A673 (cell line): Measurements from ENCODE around the gene EFHC1. TPM values are rescaled to one million over a fixed set of nuclear protein-coding genes. Genes with fewer than 3 reads are reported as not detected.

ENCODE experiments used
- BruUV-seq: library from RNA; stranded (reverse); fragments of 400-500 nt; replicated peaks from 2 replicates; lab custom pipeline; 2021; lab: Mats Ljungman, UMichigan
- CTCF ChIA-PET: fragments of 300-600 bp; sonication (Branson Sonifier 250); formaldehyde crosslinking; loops from one replicate; lab custom pipeline; 2022; ENCODE audit warnings: antibody characterized with exemption; lab: Charles Lee
- POLR2A ChIA-PET: fragments of 300-600 bp; sonication (Branson Sonifier 250); formaldehyde crosslinking; loops from one replicate; lab custom pipeline; 2022; ENCODE audit warnings: antibody characterized with exemption; ENCODE audit not compliant: low non-redundant PET; lab: Charles Lee
- DNase-seq: peaks from one replicate; pipeline ENCODE4 v3.0.0-alpha.2; 2015; ENCODE audit warnings: low spot score
- H3K27ac ChIP-seq: fragments of 200-600 bp; sonication (generic); 2 replicates; pipeline ENCODE4 v1.5.1; 2016; ENCODE audit warnings: mixed run types, low read depth, mild to moderate bottlenecking, mixed read lengths, antibody characterized with exemption, low read length; ENCODE audit not compliant: poor library complexity, severe bottlenecking
- H3K27me3 ChIP-seq: fragments of 200-600 bp; sonication (generic); replicated peaks from 2 replicates; pipeline ENCODE4 v1.6.1; 2017; ENCODE audit warnings: mixed run types, low read depth, mild to moderate bottlenecking, mixed read lengths, antibody characterized with exemption, low read length; ENCODE audit not compliant: insufficient read depth, poor library complexity
- H3K36me3 ChIP-seq: fragments of 200-600 bp; sonication (generic); 2 replicates; pipeline ENCODE4 v1.6.1; 2016; ENCODE audit warnings: mixed run types, mild to moderate bottlenecking, mixed read lengths, antibody characterized with exemption, low read length; ENCODE audit not compliant: insufficient read depth, poor library complexity, severe bottlenecking
- H3K4me1 ChIP-seq: fragments of 200-600 bp; sonication (generic); 2 replicates; pipeline ENCODE4 v1.6.1; 2017; ENCODE audit warnings: mixed run types, mild to moderate bottlenecking, mixed read lengths, antibody characterized with exemption, low read length; ENCODE audit not compliant: insufficient read depth, poor library complexity, severe bottlenecking
- H3K4me3 ChIP-seq: fragments of 200-600 bp; sonication (generic); 2 replicates; pipeline ENCODE4 v1.5.1; 2016; ENCODE audit warnings: low read depth, mixed run types, mild to moderate bottlenecking, mixed read lengths, low read length; ENCODE audit not compliant: poor library complexity, severe bottlenecking
- H3K9me3 ChIP-seq: fragments of 200-600 bp; sonication (generic); 2 replicates; pipeline ENCODE4 v1.6.1; 2016; ENCODE audit warnings: mixed run types, low read depth, mild to moderate bottlenecking, mixed read lengths, antibody characterized with exemption, low read length; ENCODE audit not compliant: poor library complexity, severe bottlenecking
- EZH2 ChIP-seq: fragments of 200-600 bp; sonication (generic); IDR thresholded peaks from 2 replicates; pipeline ENCODE4 v1.6.1; 2017; ENCODE audit warnings: borderline replicate concordance, low read depth, mild to moderate bottlenecking, mixed read lengths, antibody characterized with exemption, low read length; ENCODE audit not compliant: poor library complexity, severe bottlenecking
- intact Hi-C: fragments of 100-400 bp; cut with micrococcal nuclease; formaldehyde crosslinking; loops from one replicate; pipeline ENCODE4 v1.10.0; 2022; ENCODE audit not compliant: unreplicated experiment
- total RNA-seq: library from RNA; stranded (reverse); gene quantifications from 2 replicates; pipeline ENCODE4 v1.2.3, GENCODE V29; 2021
- TF ChIP-seq, protein P1 (sequence below): fragments of 300-800, 200-600 bp; sonication (generic); conservative IDR thresholded peaks from 2 replicates; pipeline ENCODE4 v1.5.1; 2017; ENCODE audit warnings: low read depth, mild to moderate bottlenecking, antibody characterized with exemption, low read length, moderate library complexity, mixed read lengths

EFHC1 gene
- total RNA-seq, 1 experiment from 2014 or later: 16.9 TPM

DNA sequence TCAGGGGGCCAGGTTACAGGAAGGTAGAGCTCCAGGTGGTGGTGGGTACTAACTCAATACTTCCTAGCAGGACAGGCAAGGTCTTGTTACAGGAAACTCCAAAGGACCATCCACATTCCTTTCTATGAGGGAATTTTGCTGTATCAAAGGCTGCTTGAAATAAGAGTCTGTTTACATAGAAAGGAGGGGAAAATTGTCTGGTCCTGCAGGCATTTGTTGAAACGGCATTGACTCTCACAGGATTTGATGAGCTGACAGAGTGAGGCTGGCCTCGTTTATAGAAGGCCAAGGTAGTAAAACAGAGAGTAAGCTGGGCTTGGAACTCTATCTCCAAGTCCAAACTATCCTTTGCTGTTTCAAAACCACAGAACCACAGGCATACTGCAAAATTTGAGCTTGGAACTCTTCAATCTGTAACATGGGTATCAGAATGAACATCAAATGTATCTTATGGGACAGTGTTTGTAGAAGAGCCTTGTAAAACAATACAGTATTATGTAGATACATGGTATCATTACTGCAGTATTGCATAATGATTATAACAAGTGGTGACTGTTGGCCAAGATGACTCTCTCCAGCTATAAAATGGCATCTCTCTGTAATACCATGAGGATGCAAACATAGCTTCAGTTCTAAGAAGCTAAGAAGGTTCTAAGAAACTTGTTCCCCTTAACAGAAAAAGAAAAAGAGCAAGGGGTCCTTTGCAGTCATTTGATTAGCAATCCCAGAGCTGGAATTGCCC lies 95.2 kb downstream of the EFHC1 start:
- H3K27ac ChIP-seq: no peak overlapping the region
- H3K4me1 ChIP-seq: peaks cover 13% of the 10 kb centered on the region
- no peaks in the 10 kb centered on the region for H3K36me3 ChIP-seq
- H3K27me3 ChIP-seq: no peaks in the 10 kb centered on the region
- DNase-seq: no peak
- BruUV-seq: no TSS peak
- intact Hi-C loops: no loop called here
- H3K9me3 ChIP-seq: no peaks in the 10 kb centered on the region
- ChIA-PET POLR2A (no interaction called here), CTCF (no interaction called here)
- TF ChIP-seq, protein P1, sequence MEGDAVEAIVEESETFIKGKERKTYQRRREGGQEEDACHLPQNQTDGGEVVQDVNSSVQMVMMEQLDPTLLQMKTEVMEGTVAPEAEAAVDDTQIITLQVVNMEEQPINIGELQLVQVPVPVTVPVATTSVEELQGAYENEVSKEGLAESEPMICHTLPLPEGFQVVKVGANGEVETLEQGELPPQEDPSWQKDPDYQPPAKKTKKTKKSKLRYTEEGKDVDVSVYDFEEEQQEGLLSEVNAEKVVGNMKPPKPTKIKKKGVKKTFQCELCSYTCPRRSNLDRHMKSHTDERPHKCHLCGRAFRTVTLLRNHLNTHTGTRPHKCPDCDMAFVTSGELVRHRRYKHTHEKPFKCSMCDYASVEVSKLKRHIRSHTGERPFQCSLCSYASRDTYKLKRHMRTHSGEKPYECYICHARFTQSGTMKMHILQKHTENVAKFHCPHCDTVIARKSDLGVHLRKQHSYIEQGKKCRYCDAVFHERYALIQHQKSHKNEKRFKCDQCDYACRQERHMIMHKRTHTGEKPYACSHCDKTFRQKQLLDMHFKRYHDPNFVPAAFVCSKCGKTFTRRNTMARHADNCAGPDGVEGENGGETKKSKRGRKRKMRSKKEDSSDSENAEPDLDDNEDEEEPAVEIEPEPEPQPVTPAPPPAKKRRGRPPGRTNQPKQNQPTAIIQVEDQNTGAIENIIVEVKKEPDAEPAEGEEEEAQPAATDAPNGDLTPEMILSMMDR: no peak
- TF ChIP-seq EZH2: no peak
- H3K4me3 ChIP-seq: no peak overlapping the region

DNA sequence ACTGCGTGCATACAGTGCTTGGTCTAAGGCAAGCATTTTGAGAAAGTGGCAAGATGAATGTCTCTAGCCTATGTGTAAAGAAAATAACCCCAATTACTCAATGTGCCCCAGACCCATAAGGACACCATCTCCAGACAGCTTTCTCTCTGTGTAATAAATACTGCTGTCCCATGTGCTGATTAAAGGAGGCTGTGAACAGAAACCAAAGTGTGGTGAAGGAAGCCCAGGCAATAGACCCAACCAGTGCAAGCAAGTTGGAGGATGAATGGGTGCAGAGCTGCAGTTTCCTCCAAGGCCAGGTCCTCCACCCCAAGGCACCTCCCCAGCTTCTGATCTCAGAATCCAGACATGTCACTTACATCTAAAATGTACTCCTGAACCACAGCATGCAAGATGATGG lies 96.1 kb downstream of the EFHC1 start:
- no TSS peak for BruUV-seq
- no peak overlapping the region for H3K27ac ChIP-seq
- no peaks in the 10 kb centered on the region for H3K9me3 ChIP-seq
- no peaks in the 10 kb centered on the region for H3K36me3 ChIP-seq
- ChIA-PET CTCF (no interaction called here), POLR2A (no interaction called here)
- H3K4me3 ChIP-seq: no peak overlapping the region
- intact Hi-C loops: no loop called here
- DNase-seq: no peak
- H3K4me1 ChIP-seq: peaks cover 11% of the 10 kb centered on the region
- H3K27me3 ChIP-seq: no peaks in the 10 kb centered on the region
- no peak for TF ChIP-seq EZH2
- TF ChIP-seq, protein P1: no peak

DNA sequence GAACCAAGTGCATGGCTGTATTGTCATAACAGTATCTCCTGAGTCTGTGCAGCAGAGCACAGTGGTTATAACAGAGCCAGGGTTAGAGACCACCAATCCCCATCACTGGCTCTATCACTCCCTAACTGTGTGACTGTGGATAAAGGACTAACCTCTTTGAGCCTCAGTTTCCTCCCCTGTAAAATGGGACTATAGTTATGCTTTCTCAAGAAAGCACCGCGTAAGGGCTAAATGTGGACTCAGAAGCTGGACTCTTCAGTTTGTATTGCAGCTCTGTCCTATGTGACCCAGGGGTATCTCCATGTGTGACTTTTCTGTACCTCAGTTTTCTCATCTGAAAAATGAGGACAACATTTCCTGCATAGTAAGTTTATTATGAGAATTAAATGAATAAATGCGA lies 96.8 kb downstream of the EFHC1 start:
- no TSS peak for BruUV-seq

More for the DNA sequence above, 96.8 kb downstream of the EFHC1 start:
- no peaks in the 10 kb centered on the region for H3K9me3 ChIP-seq
- no peaks in the 10 kb centered on the region for H3K27me3 ChIP-seq
- H3K4me3 ChIP-seq: no peak overlapping the region
- no peak overlapping the region for H3K27ac ChIP-seq
- ChIA-PET CTCF (no interaction called here), POLR2A (no interaction called here)
- TF ChIP-seq, protein P1: no peak
- no peak for TF ChIP-seq EZH2
- no peak for DNase-seq
- intact Hi-C loops: no loop called here
- peaks cover 11% of the 10 kb centered on the region for H3K4me1 ChIP-seq
- no peaks in the 10 kb centered on the region for H3K36me3 ChIP-seq
